GM18951 (cell line): ENCODE data around the gene RBBP8.

Source experiments
- POLR2A ChIP-seq: IDR thresholded peaks from 4 replicates; pipeline ENCODE4 v1.6.1; 2011; ENCODE audit warnings: mild to moderate bottlenecking; ENCODE audit not compliant: insufficient read length, insufficient read depth; ENCODE audit errors: extremely low read depth
- in situ Hi-C: fragments of 300-500 bp; cut with MboI; formaldehyde crosslinking; loops from one replicate; pipeline ENCODE4 v1.12.0; 2022; ENCODE audit warnings: low sequenced_read_pairs, mixed read lengths, inconsistent platforms; ENCODE audit not compliant: unreplicated experiment

RBBP8 gene

DNA sequence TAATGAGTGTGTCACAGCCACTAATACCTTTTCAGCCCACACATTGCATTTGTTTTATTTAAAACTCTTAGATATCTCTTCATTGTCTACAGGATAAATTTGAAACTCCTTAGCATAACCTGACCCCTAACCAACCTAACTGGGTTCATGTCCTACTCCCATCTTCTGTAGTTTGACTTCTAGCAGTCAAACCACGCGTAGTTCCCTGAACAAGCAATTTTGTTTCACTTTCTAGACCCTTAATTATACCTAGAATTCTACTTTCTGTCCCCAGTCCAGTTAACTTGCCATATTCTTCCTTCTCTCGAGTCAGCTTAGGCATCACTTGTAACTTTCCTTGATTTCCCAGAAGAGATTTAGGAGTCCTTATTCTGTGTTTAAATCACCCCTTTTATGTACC is 55.1 kb downstream of the RBBP8 start:
- TF ChIP-seq POLR2A, result no peak
- in situ Hi-C loops, result no loop called here

DNA sequence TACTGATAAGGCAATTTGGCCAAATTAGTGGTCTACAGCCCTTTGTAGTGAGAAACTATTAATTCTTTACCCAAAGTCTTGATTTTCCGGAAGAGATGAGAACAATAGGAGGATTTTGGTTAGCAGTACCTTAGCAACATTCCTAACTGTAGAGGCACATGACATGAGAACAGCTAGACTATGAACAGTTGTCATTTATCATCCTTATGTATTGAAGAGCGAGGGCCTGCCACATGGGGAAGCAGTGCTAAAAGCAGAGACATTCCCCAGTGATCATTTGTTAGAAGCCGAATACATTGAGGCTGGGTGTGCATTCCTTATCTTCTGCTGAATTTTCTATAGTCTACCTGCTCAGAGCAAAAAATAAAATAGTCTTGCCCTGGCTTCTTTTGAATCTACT is 65.2 kb downstream of the RBBP8 start:
- no peak for TF ChIP-seq POLR2A
- in situ Hi-C loops, result no loop called here

DNA sequence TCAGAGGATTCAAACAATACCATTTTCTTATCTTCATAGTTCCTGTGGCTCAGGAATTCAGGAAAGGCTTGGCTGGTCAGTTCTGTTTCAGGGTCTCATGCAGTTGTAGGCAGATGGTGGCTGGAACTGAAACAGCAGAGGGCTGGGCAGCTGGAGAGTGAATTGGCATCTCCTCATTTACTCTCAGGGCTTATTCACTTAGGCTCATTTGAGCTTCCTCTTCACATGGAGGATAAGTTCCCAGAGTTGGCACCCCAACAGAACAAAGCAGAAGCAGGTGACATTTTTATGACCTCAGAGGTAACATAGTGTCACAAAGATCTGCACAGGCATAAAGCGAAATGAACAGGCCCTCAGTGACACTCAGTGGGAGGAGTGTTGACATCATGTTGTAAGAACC is 66.1 kb downstream of the RBBP8 start:
- TF ChIP-seq POLR2A, result no peak
- in situ Hi-C loops, result no loop called here

DNA sequence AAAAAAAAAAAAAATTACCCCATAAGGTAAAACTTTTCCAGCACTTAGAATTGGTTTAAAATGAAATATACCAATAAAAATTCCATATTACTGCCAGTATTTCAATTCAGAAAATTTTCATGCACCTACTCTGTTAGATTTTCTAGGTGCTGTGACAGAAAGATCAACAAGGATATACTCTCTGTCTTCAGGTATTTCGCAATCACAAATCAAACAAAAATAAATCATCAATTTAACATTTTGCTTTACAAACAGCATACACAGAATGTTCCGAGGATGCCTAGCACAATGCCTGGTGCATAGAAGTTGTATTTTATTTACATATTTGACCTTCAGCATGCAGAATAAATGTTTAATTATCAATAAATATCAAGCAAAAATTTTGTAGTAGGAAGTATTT is 66.5 kb downstream of the RBBP8 start:
- in situ Hi-C loops, result no loop called here
- no peak for TF ChIP-seq POLR2A

DNA sequence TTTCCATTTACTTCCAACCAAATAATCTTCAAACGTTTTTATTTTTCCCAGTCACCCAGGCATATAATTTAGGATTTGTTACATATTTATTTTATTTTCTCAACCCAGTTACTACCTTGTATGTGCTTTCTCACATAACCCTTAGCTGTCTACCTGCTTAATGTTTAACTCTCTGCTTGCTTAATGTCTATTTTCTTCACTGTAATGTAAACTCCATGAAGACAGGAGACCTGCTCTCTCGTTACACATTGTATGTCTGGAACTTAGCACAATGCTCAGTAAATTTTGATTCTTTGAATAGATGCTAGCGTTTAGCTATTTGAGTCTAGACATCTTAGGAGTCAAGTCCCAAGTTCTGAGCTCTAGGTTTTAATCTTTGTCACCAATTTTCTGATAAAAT is 70.2 kb downstream of the RBBP8 start:
- no peak for TF ChIP-seq POLR2A
- in situ Hi-C loops, result no loop called here

DNA sequence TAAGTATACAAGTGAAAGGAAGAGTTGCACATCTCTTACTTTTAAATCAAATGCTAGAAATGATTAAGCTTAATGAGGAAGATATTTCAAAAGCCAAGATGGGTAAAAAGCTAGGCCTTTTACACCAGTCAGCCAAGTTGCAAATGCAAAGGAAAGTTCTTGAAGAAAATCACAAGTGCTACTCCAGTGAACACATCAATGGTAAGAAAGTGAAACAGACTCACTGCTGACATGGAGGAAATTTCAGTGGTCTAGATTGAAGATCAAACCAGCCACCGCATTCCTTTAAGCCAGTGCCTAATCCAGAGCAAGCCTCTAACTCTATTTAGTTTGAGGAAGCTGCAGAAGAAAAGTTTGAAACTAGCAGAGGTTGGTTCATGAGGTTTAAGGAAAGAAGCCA is 79.1 kb downstream of the RBBP8 start:
- TF ChIP-seq POLR2A, result no peak
- in situ Hi-C loops, result no loop called here

DNA sequence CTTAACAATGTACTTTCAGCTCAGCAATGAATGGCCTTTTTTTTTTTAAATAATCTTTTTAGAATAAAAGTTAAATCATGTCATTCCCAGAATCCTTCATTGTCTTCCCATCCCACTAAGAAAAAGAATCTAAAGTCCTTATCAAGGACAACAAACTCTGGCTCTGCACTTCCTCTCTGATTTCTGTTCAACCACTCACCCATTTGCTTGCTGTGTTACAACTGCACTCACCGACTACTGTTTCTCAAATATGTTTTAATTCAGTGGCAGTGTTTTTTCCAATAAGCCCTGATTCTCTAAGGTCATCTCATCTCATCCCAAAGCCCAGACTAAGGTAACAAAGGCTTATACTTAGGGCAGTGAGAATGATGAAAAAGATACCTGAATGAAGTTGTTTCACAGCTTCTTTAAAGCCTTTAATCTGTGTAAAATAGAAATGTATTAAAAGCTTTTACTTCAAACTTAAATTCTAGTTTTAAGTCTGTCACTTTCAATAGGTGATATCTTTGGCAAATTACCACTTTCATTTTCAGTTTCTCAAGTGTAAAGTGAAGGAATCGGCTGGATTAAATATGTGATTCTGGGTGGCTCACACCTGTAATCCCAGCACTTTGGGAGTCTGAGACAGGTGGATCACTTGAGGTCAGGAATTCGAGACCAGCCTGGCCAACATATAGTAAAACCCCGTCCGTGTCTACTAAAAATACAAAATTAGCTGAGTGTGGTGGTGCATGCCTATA is 87.6 kb downstream of the RBBP8 start:
- in situ Hi-C loops, result no loop called here
- TF ChIP-seq POLR2A, result no peak

DNA sequence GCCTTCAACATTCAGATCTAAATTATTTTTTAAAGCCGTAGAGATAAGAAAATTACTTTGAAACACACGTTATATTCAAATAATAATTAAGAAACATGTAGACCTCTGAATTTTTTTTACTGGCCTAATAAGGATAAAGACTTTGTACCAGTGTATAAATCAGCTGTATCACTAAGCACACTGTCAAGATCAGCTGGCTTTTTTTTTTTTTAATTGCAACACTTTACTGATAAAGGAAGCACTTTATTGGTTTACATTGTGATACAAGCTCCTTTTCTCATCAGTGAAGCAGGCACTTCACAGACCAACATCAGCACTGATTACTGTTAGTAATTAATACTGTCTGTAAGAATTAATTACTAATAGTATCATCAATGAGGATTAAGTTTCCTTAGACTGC is 88.5 kb downstream of the RBBP8 start:
- no peak for TF ChIP-seq POLR2A
- in situ Hi-C loops, result no loop called here

DNA sequence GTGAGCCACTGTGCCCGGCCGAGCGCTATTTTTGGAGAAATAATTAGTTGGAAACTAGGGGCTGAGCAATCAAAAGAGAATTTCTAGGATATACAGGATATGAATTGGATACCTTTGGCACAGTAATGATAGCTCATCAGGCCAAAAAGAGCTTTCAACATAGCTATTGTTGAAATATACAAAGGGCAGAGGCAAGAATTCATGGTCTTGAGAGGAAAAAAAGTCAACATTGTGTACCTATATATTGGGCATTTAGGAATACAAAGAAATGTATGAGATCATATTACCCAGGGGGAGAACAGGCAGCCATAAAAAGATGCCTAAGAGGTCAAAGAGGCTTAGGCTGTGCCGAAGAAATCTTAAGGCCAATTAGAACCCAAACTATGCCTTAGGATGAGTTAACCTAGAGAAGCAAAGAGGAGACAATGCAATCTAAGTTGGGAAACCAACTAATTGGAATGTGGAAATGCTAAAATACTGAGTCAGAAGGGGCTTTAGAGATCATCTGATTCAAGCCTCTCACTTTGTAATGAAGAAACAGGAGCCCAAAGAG is 99.0 kb downstream of the RBBP8 start:
- no peak for TF ChIP-seq POLR2A
- in situ Hi-C loops, result no loop called here

DNA sequence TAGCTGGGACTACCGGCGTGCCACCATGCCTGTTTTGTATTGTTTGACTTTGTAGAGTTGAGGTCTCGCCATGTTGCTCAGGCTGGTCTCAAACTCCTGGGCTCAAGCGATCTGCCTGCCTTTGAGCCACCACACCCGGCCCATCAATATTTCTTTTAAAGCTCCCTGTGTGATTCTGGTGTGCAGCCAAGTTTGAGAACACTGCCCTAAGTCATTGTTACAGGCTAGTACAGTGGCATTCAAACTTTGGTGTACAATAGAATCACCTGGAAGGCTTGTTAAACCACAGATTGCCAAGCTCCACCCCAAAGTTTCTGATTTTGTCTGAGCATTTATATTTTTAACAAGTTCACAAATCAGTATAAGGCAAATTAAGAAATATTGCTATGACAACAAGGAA is 99.9 kb downstream of the RBBP8 start:
- in situ Hi-C loops, result no loop called here
- no peak for TF ChIP-seq POLR2A

DNA sequence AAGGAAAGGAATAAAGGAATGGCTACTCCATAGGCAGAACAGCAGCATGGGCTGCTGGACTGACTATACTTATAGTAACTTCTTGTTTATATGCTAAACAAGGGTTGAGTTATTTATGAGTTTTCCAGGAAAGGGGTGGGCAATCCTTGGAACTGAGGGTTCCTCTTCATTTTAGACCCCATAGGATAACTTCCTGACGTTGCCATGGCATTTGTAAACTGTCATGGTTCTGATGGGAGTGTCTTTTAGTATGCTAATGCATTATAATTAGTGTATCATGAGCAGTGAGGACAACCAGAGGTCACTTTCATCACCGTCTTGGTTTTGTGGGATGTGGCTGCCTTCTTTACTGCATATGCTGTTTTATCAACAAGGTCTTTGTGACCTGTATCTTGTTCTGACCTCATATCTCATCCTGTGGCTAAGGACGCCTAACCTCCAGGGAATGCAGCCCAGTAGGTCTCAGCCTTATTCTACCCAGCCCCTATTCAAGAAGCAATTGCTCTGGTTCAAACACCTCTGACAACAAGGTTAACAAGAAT is 103.6 kb downstream of the RBBP8 start:
- TF ChIP-seq POLR2A, result no peak
- in situ Hi-C loops, result no loop called here

DNA sequence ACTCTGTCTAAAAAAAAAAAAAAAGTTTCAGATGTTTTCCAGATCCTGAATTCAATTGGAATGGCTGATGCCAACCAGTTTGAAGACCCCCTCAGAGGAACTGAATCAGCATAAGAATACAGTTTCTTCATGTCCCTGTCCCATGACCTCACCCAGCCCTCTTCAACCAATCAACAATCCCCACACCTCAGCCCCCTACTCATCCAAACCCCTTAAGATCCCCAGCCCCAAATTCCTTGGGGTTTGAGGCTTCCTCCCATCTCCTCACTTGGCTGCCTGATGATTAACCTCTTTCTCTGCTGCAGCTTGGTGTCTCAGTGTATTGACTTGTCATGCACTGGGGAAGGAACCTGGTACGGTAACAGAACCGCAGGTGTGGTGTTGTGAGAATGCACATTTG is 104.5 kb downstream of the RBBP8 start:
- in situ Hi-C loops, result no loop called here
- TF ChIP-seq POLR2A, result no peak

DNA sequence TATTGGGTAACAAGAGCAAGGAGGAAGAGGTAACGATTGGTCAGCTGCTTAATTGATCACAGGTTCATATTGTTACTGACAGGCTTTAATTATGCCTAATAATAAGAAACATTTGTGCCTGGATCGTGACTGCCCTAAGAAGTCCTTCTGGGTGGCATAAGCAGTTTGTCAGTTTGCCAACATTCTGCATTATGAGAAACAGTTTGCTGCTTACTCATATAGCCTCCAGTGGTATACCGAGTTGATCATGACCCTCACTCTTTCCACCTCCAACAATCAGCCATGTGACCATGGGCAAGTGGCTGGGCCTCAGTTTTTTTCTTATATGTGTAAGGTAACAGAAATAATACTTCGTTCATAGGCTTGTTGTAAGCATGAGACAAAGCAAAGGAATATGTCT is 105.6 kb downstream of the RBBP8 start:
- TF ChIP-seq POLR2A, result no peak

DNA sequence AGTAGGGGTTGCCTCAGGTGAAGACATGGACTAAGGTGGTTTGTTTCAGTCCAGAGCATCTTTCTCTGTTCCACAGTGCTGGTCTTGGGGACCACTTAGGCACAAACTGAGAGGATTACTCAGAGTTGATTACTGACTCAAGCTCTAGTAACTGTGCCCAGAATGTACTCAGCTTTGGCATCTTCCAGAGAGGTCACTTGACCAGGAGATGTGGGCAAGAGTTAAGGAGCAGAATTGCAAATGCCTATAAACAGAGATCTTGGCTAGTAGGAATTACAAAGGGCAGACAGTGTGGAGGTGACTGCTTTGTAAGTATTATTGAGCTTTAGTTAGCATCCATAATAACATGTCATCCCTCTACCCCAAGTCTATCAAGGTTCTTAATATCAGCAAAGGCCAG is 109.0 kb downstream of the RBBP8 start:
- TF ChIP-seq POLR2A, result no peak
- in situ Hi-C loops, result no loop called here

More for the DNA sequence above, 105.6 kb downstream of the RBBP8 start:
- in situ Hi-C loops, result no loop called here
